Left renal pelvis (tissue), 4 donors: Measurements from ENCODE around the gene LMX1A. TPM values are rescaled to one million over a fixed set of nuclear protein-coding genes. Genes with fewer than 3 reads are reported as not detected.

Experiments used
- DNase-seq, 4 donors: peaks; one replicate each; pipeline ENCODE4 v3.0.0-alpha.2; 2013; ENCODE audit warnings: low read depth in 4 of 4, low spot score in 3 of 4
- polyA plus RNA-seq, 4 donors: library from polyadenylated mRNA; unstranded; fragments of 120-200 nt; gene quantifications; one replicate each; pipeline ENCODE4 v1.2.1, GENCODE V29; 2013; ENCODE audit not compliant: insufficient read length in 4 of 4

LMX1A gene
- polyA plus RNA-seq, 4 donors, result 0.90 TPM; not detected in 3

GRCh38 chr1:165226326-165226725 lies 130.2 kb downstream of the LMX1A start:
- no peak for DNase-seq

- DNase-seq, result no peak
Observed at GRCh38 chr1:165225650-165226049, 130.9 kb downstream of the LMX1A start.

DNA sequence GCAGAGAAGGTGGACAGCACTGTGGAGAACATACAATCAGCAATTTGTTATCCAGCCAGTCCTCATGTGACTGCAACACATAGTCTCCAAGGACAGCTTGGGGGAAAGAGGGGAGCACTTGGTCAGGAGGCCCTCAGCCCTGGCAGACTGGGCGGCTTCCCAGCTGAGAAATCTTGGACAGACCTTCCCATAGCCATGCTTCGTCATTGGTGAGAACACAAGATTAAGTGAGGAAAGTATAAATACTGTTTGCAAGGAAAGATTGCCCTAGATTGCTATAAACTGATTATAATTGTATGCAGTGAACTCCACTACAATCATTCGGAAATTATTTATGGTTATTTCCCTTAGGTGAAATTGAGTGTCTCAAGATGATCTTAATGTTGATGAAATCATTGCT lies 131.5 kb downstream of the LMX1A start:
- DNase-seq, result no peak

GRCh38 chr1:165224504-165224903 lies 132.0 kb downstream of the LMX1A start:
- no peak for DNase-seq

DNA sequence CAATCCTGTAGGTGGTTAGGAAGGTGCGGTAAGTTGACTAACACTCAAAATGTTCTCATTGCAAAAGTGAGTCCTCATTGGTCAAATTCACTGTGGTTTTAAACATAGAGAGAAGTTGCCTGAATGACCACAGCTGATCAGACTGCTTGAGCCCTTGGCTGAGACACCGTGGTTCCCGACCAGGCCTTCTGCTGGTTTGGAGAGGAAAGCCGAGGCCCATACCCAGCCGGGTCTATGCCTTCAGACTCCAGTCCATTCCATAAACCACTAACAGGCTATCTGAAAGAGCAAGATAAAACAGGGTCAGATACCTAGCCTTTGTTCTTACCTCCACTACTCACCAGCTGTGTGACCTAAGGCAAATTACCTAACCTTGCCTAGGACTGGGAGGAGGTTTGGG lies 133.9 kb downstream of the LMX1A start:
- no peak for DNase-seq

GRCh38 chr1:165218731-165219130 lies 137.8 kb downstream of the LMX1A start:
- DNase-seq, result peak in 1 of 4 donors; percentile 53

- no peak for DNase-seq
Observed at GRCh38 chr1:165217958-165218357, 138.6 kb downstream of the LMX1A start.

DNA sequence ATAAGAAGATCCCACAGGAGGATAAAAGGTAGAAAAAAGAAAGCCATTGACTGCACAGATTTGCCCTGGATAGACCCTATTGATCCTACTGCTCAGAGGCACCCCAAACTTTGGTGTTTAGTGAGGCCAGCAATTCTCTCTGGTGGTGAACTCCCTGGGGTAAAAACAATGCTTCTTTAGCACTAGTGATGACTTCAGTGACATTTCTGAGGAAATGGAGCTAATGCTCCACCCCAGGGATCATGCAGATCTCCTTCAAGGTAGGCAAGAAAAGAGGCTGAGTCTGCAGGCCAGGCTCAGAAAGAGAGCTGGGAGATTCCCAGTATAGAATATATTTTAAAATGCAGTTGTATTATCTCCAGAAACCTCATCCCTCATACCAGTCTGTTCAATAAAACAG lies 140.3 kb downstream of the LMX1A start:
- DNase-seq, result no peak

- no peak for DNase-seq
Observed at GRCh38 chr1:165215676-165216075, 140.8 kb downstream of the LMX1A start.

DNA sequence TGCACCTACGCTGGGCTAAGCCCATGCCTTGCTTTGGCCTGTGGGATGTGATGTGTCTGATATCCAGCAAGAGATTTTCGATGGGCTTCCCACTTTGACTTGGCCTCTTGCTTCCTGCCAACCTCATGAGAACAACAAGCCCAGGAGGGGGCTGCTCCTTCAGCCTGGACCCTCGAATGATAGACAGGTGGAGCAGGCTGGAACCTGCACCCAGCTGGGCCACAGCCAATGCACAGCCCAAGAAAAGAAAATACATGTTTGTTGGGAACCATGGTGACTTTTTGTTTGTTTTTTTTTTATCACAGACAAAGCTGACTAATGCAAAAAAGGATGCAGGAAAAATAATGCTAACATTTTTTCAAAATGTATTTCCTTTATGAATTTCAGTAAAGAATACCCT lies 144.3 kb downstream of the LMX1A start:
- no peak for DNase-seq

GRCh38 chr1:165207853-165208515 lies 148.5 kb downstream of the LMX1A start:
- DNase-seq, result no peak

DNA sequence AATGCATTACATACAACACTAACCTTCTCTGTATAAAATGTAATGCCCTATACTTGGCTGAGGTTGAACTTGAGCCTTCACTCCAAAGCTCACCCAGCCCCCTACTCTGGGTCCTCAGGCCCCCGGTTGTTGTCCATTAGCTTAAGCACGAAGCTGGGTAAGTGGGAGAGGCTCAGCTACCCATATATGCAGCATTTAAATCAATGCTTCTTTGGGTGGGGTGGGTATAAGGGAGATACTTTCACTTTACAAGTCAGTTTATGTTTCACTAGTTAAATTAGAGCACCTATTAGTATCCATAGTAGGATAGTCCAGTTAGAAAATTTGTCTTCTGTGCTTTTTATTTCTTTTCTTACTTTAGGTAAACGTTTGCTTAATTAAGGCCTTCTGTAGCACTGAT lies 151.4 kb downstream of the LMX1A start:
- no peak for DNase-seq

- no peak for DNase-seq
Observed at GRCh38 chr1:165204548-165204947, 152.0 kb downstream of the LMX1A start.

DNA sequence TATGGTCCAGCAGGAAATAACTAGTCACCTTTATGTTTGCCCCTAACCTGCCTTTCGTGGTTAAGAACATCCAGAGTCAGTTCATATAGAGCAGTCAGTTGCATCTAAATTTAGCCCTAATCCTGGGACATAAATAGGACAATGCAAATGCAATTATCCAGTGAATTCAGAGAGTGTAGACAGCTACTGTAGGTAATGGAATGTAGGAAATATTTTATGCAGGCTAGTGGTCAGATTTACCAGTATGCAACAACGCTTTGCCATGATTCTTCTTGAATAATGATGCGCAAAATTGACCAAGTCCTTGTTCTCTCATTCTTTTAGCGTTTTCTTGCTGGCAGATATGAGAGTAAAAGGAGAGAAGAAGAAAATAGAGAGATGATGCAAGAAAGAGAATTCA lies 165.4 kb downstream of the LMX1A start:
- no peak for DNase-seq

DNA sequence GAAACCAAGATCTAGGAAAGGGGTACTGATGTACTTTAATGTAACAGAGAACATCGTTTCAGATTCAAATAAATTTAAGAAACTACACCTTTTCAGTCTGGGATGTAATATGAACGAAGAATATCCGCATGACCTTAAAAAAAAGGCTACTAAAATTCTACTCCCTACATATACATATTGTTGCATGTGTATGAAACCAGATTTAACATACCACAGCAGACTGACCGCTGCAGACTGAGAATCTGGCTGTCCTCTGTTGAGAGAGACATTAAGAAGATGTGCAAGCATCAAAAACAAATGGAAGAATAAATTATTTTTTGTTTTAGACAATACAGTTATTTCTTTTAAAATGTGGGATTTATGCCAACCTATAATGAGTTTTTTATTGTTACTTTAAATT lies 166.6 kb downstream of the LMX1A start:
- no peak for DNase-seq

DNA sequence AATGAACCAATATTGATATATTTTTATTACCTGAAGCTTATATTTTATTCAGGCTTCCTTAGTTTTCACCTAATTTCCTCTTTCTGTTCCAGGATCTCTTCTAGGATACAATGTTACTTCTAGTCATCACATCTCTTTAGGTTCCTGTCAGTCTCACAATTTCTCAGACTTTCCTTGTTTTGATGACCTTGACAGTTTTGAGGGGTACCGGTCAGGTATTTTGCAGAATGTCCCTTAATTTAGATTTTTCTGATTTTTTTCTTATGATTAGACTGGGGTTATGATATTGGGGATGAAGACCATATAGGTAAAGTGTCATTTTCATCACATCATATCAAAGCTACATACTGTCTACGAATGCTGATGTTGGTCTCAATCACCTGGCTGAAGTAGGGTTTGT lies 167.5 kb downstream of the LMX1A start:
- no peak for DNase-seq

DNA sequence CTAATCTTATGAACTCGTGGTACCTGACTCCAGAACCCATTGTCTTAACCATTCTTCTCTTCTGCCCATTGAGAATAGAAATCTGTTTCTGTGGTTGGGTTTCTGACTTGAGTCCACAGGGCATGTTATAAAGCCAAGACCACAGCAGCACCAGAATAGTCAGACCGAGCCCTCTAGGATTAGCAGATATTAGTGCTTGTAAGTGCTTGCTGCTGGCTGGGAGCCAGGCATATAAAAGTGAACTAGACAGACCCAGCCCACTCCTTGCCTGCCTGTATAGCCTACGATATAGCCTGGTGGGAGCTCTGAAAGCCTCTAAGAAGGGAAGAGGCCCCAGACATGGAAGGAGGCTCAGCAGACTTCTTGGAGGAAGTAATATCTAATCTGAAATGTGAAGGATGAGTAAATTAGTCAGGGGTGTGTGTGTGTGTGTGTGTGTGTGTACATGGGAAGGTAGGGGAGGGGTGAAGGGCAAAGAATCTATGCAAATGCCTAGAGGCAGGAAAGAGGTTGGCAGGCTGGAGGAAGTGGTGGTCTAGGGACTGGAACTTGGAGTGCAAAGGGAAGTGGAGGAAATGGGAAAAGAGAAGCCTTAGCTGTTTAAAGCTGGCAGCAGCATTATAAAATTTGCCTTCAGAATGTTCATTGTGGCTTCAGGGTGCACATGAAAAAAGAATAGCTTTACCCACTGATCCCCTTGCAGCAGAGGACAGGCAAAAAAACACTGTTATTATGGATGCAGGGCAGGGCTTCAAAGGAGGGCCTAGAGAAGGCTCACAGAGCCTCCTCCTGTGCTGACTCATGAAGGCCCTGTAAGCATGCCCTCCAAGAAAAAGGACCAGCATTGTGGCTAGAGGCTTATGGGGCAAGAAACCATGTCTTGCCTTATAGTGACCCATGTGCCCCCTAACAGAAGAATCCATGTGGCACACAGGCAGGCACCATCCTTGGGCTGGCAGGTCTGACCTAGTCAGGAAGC lies 169.2 kb downstream of the LMX1A start:
- DNase-seq, result no peak

DNA sequence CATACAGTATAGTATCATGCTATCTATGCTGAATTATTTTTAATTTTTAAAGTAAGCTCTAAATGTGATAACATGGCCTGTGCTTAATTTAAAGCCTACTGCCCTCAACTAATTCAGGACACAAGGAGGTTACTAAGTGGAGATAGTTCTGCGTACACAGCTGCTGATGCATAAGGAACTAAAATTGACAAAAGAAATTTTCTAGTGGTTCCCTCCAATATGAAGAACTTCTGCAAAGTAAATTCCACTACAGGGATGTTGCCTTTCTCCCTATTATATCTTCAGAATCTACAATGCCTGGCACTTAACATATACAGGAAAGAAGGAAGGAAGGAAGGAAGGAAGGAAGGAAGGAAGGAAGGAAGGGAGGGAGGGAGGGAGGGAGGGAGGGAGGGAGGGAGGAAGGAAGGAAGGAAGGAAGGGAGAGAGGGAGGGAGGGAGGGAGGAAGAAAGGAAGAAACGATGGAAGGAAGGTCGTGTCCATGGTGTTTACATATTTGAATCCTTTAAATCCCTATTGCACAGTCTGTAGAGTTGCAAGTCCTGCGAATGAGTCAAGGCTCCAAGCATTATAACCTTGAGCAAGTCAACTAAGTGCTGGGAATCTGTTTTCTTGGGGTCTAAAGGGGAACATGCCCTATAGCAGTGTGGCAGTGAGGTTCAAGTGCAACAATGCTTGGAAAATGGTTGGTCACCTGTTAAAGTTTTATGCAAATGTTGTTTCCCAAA lies 171.2 kb downstream of the LMX1A start:
- DNase-seq, result no peak

DNA sequence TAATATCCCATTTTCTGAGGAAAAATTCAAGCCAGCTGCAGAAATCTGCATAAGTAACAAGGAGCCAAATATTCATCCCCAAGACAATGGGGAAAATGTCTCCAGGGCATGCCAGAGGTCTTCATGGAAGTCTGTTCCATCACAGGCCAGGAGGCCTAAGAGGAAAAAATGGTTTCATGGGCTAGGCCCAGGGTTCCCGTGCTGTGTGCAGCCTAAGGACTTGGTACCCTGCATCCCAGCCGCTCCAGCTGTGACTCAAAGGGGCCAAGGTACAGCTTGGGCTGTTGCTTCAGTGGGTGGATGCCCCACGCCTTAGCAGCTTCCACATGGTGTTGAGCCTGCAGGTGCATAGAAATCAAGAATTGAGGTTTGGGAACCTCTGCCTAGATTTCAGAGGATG lies 173.5 kb downstream of the LMX1A start:
- no peak for DNase-seq

- no peak for DNase-seq
Observed at GRCh38 chr1:165179306-165179705, 177.2 kb downstream of the LMX1A start.

DNA sequence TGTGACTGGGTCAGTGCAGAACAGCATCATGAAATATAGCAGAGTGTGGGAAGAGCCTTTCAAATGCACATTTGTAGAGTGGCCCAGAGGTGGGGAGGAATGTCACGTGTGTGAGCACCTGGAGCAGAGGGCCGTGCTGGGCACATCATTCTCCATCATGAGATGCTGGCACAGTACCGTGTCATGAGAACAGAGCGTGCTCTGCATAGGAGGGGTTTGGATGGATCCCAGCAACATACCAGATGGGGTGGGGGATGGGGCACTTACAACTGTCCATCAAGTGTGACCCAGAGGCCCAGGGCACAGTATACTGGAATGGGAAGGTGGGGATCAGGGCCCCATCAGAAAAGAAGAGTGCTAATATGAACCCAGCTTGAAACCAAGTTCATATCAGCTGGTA lies 182.0 kb downstream of the LMX1A start:
- no peak for DNase-seq
